Mucosa of rectum (tissue), 2 donors: ENCODE data around the gene RASA4B.
"Not testable (repeated sequence)": the region's sequence is repeated elsewhere in the genome, so short reads cannot be mapped to it uniquely, and the experiment has no call there.

ENCODE experiments used
- H3K27ac ChIP-seq, 2 donors: one replicate each; pipeline ENCODE4 v1.7.0; 2013; ENCODE audit warnings: inconsistent platforms in 2 of 2, low read depth in 2 of 2, low read length in 2 of 2
- H3K27me3 ChIP-seq, 2 donors: one replicate each; pipeline ENCODE4 v1.7.0; 2013; ENCODE audit warnings: low read length in 2 of 2; ENCODE audit not compliant: control insufficient read depth in 2 of 2, insufficient read depth in 2 of 2
- H3K36me3 ChIP-seq, 2 donors: one replicate each; pipeline ENCODE4 v1.7.0; 2013; ENCODE audit warnings: low read length in 2 of 2; ENCODE audit not compliant: control insufficient read depth in 2 of 2, insufficient read depth in 2 of 2
- H3K4me1 ChIP-seq, 2 donors: one replicate each; pipeline ENCODE4 v1.7.0; 2013; ENCODE audit warnings: low read length in 2 of 2, mild to moderate bottlenecking in 1 of 2; ENCODE audit not compliant: control insufficient read depth in 2 of 2, insufficient read depth in 2 of 2
- H3K4me3 ChIP-seq, 2 donors: one replicate each; pipeline ENCODE4 v1.7.0; 2013; ENCODE audit warnings: low read length in 2 of 2
- H3K9ac ChIP-seq, 2 donors: one replicate each; pipeline ENCODE4 v1.7.0; 2013; ENCODE audit warnings: low read length in 2 of 2, low read depth in 1 of 2, mild to moderate bottlenecking in 1 of 2
- H3K9me3 ChIP-seq, 2 donors: one replicate each; pipeline ENCODE4 v1.7.0; 2013; ENCODE audit warnings: low read length in 2 of 2; ENCODE audit not compliant: control insufficient read depth in 2 of 2
- donor health status: healthy.
- donor health status: Normal muscosa, but diverticular disease.

RASA4B gene

GRCh38 chr7:102517550-102518147 lies at the start of gene RASA4B:
Gene RASA4B, minus strand, starts transcription at chr7:102517777. Its CDS starts 67 bp downstream, at chr7:102517710.
- not testable (repeated sequence) for H3K27me3 ChIP-seq, H3K4me1 ChIP-seq, H3K36me3 ChIP-seq, H3K9me3 ChIP-seq, H3K9ac ChIP-seq, H3K27ac ChIP-seq, H3K4me3 ChIP-seq

GRCh38 chr7:102550808-102551422 lies 33.3 kb upstream of the RASA4B start, which contains the start of gene SPDYE2:
Gene SPDYE2, plus strand, starts transcription at chr7:102551226. Its CDS starts 2,030 bp downstream, at chr7:102553256.
- not testable (repeated sequence) for H3K36me3 ChIP-seq, H3K9me3 ChIP-seq, H3K27ac ChIP-seq, H3K4me3 ChIP-seq, H3K27me3 ChIP-seq, H3K4me1 ChIP-seq, H3K9ac ChIP-seq

GRCh38 chr7:102546353-102546752 lies 28.8 kb upstream of the RASA4B start:
- H3K36me3 ChIP-seq, H3K4me3 ChIP-seq: not testable (repeated sequence)

GRCh38 chr7:102545288-102545687 lies 27.7 kb upstream of the RASA4B start:
- not testable (repeated sequence) for H3K27me3 ChIP-seq, H3K4me3 ChIP-seq, H3K27ac ChIP-seq, H3K36me3 ChIP-seq, H3K9me3 ChIP-seq, H3K9ac ChIP-seq, H3K4me1 ChIP-seq

More at GRCh38 chr7:102546353-102546752, 28.8 kb upstream of the RASA4B start:
- not testable (repeated sequence) for H3K9me3 ChIP-seq, H3K4me1 ChIP-seq, H3K9ac ChIP-seq, H3K27ac ChIP-seq, H3K27me3 ChIP-seq

- not testable (repeated sequence) for H3K9ac ChIP-seq, H3K36me3 ChIP-seq, H3K4me1 ChIP-seq, H3K4me3 ChIP-seq, H3K27me3 ChIP-seq, H3K27ac ChIP-seq, H3K9me3 ChIP-seq
These were observed 26.8 kb upstream of the RASA4B start for GRCh38 chr7:102544372-102544771.

- H3K36me3 ChIP-seq, H3K4me3 ChIP-seq, H3K9ac ChIP-seq, H3K9me3 ChIP-seq, H3K27ac ChIP-seq, H3K4me1 ChIP-seq, H3K27me3 ChIP-seq: not testable (repeated sequence)
These were observed 26.0 kb upstream of the RASA4B start, which contains the start of gene UPK3BL2 for GRCh38 chr7:102543596-102543995. Gene UPK3BL2, minus strand, starts transcription at chr7:102543696. Its CDS starts 60 bp downstream, at chr7:102543636.

GRCh38 chr7:102542771-102543170 lies 25.2 kb upstream of the RASA4B start:
- not testable (repeated sequence) for H3K9ac ChIP-seq, H3K4me3 ChIP-seq, H3K27ac ChIP-seq, H3K4me1 ChIP-seq, H3K9me3 ChIP-seq, H3K36me3 ChIP-seq, H3K27me3 ChIP-seq

GRCh38 chr7:102542083-102542482 lies 24.5 kb upstream of the RASA4B start:
- H3K36me3 ChIP-seq, H3K4me3 ChIP-seq, H3K27ac ChIP-seq: not testable (repeated sequence)

GRCh38 chr7:102540604-102541003 lies 23.0 kb upstream of the RASA4B start:
- not testable (repeated sequence) for H3K9me3 ChIP-seq, H3K27me3 ChIP-seq, H3K36me3 ChIP-seq, H3K4me1 ChIP-seq, H3K27ac ChIP-seq, H3K9ac ChIP-seq, H3K4me3 ChIP-seq

More at GRCh38 chr7:102542083-102542482, 24.5 kb upstream of the RASA4B start:
- H3K27me3 ChIP-seq, H3K9ac ChIP-seq, H3K4me1 ChIP-seq, H3K9me3 ChIP-seq: not testable (repeated sequence)

GRCh38 chr7:102535062-102535615 lies 17.6 kb upstream of the RASA4B start:
- H3K9ac ChIP-seq, H3K4me3 ChIP-seq, H3K27me3 ChIP-seq, H3K4me1 ChIP-seq, H3K9me3 ChIP-seq, H3K36me3 ChIP-seq, H3K27ac ChIP-seq: not testable (repeated sequence)
